ENCODE results near the gene KLHL2.

The KLHL2 gene

GRCh38 chr4:165294907-165295306 lies 87.5 kb downstream of the KLHL2 start:
- TF ChIP-seq CTCF (IDR thresholded peaks at IDR 0.05): no peak

DNA sequence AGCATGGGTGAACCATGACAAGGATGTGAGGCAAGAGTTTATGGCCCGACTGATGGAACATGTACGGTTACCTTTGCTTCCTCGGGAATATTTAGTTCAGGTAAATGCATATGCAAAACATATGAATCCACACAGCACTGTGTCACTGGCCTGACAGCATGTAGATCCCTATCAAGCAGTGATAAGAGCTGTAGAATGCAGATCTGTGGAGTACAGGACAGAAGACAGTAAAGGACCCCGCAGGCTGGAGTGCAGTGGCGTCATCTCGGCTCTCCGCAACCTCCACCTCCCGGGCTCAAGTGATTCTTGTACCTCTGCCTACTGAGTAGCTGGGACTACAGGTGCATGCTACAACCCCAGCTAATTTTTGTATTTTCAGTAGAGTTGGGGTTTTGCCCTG lies 90.3 kb downstream of the KLHL2 start:
- TF ChIP-seq CTCF (IDR thresholded peaks at IDR 0.05): no peak

- no peak for TF ChIP-seq CTCF (IDR thresholded peaks at IDR 0.05)
These were observed 92.2 kb downstream of the KLHL2 start for GRCh38 chr4:165299399-165300060.

GRCh38 chr4:165301833-165302232 lies 94.5 kb downstream of the KLHL2 start:
- no peak for TF ChIP-seq CTCF (IDR thresholded peaks at IDR 0.05)

DNA sequence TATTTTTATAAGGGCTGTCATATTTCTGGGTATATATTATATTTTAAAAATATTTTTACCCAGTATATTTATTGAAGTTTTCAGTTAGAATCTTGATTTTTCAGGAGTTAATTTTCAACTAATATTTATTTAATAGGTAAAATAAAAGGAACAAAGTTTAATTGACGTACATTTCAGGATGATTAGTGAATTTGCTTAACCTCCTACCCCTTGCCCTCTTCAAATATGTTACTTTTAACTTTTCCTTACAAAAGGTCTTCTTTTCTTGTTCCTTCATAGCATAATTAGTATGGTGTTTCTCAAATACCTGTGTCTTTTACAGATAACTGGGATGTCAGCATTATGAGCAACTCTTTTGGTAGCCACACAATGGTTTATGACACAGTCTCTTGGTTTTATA lies 95.3 kb downstream of the KLHL2 start:
- TF ChIP-seq CTCF (IDR thresholded peaks at IDR 0.05): no peak

DNA sequence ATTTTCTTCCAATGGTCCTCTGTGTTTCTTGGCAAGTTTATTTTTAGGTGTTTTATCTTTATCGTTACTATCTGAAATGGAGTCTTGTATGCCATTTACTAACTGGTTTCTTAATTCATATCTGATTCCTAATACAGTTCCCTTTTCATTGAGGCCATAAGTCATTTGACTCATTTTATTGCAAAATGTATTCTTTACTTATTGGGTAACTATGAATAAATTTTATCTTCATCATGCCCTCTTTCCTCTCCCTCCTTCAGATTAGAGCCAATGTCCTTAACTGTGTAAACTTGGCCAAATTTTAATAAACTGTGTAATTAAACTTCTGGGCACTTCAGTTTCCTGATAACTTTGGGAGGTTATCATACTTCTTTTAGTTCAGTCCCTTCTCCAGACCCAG lies 100.8 kb downstream of the KLHL2 start:
- TF ChIP-seq CTCF (IDR thresholded peaks at IDR 0.05): no peak

DNA sequence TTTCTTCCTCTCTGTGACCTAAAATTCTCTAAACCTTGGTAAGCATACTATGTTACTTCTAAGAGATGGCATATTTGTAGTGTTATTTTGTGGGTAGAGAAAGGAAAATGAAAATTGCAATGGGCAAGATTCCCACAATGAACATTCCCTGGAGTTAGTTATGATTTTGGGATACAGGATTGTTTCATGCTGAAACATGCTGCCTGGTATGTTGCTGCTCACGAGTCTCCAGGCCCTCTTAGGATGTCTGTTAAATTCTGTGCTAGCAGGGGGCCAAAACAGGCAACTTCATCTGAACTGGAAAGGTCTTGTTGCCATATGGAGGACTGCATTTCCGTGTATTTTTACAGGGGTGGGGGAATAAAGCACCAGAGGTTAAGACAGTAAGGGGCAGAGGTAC lies 101.2 kb downstream of the KLHL2 start:
- no peak for TF ChIP-seq CTCF (IDR thresholded peaks at IDR 0.05)

GRCh38 chr4:165309456-165309855 lies 102.1 kb downstream of the KLHL2 start:
- no peak for TF ChIP-seq CTCF (IDR thresholded peaks at IDR 0.05)
